ENCODE data around the gene LNP1.

LNP1 gene

GRCh38 chr3:100465892-100466777, 64.8 kb downstream of the LNP1 start:
- TF ChIP-seq BACH2 (CRISPR knock-in tag; IDR thresholded peaks at IDR 0.05; ENCODE audit: borderline replicate concordance) (no peak), CSRNP3 (CRISPR knock-in tag; IDR thresholded peaks at IDR 0.05) (no peak), ZFP30 (CRISPR knock-in tag; IDR thresholded peaks at IDR 0.05) (no peak), RARB (CRISPR knock-in tag; IDR thresholded peaks at IDR 0.05) (no peak), CREB5 (CRISPR knock-in tag; IDR thresholded peaks at IDR 0.05; ENCODE audit: low read depth) (no peak), ZNF70 (CRISPR knock-in tag; IDR thresholded peaks at IDR 0.05) (no peak), TOX (CRISPR knock-in tag; IDR thresholded peaks at IDR 0.05; ENCODE audit: borderline replicate concordance) (no peak), GLIS3 (CRISPR knock-in tag; IDR thresholded peaks at IDR 0.05) (no peak), ZNF8 (CRISPR knock-in tag; IDR thresholded peaks at IDR 0.05) (no peak), PATZ1 (CRISPR knock-in tag; IDR thresholded peaks at IDR 0.05; ENCODE audit: borderline replicate concordance) (no peak), PPARA (CRISPR knock-in tag; IDR thresholded peaks at IDR 0.05; ENCODE audit: borderline replicate concordance) (no peak), SNAI2 (CRISPR knock-in tag; IDR thresholded peaks at IDR 0.05) (no peak), ISL1 (CRISPR knock-in tag; IDR thresholded peaks at IDR 0.05) (no peak), ZNF565 (CRISPR knock-in tag; conservative IDR thresholded peaks at IDR 0.05; ENCODE audit: low read depth) (no peak), ESRRG (CRISPR knock-in tag; IDR thresholded peaks at IDR 0.05) (no peak), OSR1 (CRISPR knock-in tag; IDR thresholded peaks at IDR 0.05) (no peak)
- ATAC-seq: no peak

- TF ChIP-seq TSHZ2 (CRISPR knock-in tag; IDR thresholded peaks at IDR 0.05) (no peak), ESRRG (CRISPR knock-in tag; IDR thresholded peaks at IDR 0.05) (no peak)
- ATAC-seq: no peak
Measured at GRCh38 chr3:100467133-100467532, 65.8 kb downstream of the LNP1 start.

- no peak for TF ChIP-seq ZNF70 (CRISPR knock-in tag; IDR thresholded peaks at IDR 0.05)
- TF ChIP-seq ZFP30 (CRISPR knock-in tag; IDR thresholded peaks at IDR 0.05): no peak
- TF ChIP-seq RARB (CRISPR knock-in tag; IDR thresholded peaks at IDR 0.05): no peak
- TF ChIP-seq POU6F1 (CRISPR knock-in tag; IDR thresholded peaks at IDR 0.05; ENCODE audit: borderline replicate concordance, low read depth): no peak
- TF ChIP-seq ESRRG (CRISPR knock-in tag; IDR thresholded peaks at IDR 0.05): no peak
- TF ChIP-seq TCF4 (CRISPR knock-in tag; IDR thresholded peaks at IDR 0.05; ENCODE audit: borderline replicate concordance): no peak
- TF ChIP-seq OSR1 (CRISPR knock-in tag; IDR thresholded peaks at IDR 0.05): no peak
- ATAC-seq: no peak
Measured at GRCh38 chr3:100468676-100469075, 67.3 kb downstream of the LNP1 start.

Data from SK-N-SH treated with all-trans-retinoic acid at 6 μM for 48 hours (cell line).